GM12874 (cell line): ENCODE data around the gene AXIN2.

Source experiments
- TF ChIP-seq, protein P1 (sequence below): IDR thresholded peaks from 2 replicates; pipeline ENCODE4 v1.5.1; 2011; ENCODE audit warnings: low read depth, mild to moderate bottlenecking, control low read depth, low read length, moderate library complexity; ENCODE audit not compliant: insufficient read depth

Gene AXIN2

DNA sequence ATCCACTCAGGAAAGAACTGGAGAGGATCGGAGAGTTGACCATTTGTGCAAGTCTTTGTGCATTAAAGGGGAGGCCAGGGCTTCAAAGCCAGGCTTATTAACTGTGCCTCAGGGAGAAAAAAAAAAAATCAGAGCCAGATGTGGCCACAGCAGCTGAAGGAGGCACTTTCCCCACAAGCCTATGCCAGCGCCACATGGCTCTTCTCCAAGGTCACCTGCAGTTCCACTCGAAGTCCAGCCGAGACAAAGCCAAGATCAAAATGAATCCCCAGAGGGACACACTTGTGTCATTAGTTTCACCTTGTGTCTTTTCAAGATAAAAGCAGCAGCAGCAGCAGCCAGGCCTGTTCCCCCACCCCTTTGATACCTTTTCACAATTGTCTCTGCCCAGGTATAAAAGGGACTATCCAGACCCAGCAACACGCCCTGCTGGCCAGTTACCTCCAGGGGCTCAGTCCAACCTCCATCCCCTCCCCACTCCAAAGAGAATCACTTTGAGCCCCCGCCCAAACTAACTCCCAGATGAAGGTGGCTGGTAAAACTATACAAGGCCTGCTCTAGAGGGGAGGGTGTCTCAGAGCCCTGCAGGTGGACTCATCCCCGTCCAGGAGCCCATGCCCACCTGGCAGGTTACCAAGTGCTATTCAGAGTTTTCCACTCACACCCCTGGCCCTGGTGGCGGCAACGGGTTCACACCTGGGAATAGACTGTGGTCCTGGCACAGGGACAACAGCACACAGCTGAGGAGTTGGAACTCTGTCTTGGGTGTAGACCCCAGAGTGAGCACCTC lies 29.2 kb downstream of the AXIN2 start:
- TF ChIP-seq, protein P1, sequence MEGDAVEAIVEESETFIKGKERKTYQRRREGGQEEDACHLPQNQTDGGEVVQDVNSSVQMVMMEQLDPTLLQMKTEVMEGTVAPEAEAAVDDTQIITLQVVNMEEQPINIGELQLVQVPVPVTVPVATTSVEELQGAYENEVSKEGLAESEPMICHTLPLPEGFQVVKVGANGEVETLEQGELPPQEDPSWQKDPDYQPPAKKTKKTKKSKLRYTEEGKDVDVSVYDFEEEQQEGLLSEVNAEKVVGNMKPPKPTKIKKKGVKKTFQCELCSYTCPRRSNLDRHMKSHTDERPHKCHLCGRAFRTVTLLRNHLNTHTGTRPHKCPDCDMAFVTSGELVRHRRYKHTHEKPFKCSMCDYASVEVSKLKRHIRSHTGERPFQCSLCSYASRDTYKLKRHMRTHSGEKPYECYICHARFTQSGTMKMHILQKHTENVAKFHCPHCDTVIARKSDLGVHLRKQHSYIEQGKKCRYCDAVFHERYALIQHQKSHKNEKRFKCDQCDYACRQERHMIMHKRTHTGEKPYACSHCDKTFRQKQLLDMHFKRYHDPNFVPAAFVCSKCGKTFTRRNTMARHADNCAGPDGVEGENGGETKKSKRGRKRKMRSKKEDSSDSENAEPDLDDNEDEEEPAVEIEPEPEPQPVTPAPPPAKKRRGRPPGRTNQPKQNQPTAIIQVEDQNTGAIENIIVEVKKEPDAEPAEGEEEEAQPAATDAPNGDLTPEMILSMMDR = no peak

DNA sequence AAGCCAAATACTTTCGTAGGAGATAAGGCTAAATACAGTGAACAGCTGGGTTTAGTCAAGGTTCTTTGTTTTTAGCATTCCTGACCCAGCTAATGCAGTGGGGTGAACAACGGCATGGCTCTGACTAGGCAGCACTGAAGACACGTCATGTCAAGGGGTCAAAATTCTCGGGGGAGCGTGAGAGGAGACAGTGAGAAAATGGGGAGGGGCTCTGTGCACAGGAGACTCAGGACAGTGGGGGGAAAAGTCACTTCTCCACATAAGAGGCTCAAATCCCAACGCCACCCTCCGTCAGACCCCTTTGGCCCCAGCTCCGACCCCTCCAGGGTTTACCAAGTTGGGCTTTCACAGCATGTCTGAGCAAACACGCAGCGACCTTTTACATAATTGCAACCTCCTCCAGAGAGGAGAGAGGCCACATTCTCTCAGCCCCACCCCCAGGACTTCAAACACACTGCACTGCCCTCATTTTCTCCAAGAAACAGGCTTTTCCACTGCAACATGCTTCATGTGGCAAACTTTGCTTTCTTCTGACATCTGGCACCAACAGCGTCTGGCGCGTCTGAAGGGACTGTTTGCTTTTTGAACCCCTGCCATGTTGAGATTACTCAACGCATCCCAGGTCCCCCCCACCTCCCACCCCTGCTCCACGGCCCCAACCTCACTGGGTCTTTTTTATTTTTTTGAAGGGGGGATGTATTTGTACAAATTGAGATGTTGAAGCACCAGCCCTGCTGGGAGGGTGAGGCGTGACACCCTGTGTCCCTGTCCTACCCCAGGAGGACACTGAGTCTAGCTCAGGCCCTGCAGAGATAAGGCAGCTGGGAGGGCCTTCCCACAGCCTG lies 30.0 kb downstream of the AXIN2 start:
- TF ChIP-seq, protein P1 = no peak

DNA sequence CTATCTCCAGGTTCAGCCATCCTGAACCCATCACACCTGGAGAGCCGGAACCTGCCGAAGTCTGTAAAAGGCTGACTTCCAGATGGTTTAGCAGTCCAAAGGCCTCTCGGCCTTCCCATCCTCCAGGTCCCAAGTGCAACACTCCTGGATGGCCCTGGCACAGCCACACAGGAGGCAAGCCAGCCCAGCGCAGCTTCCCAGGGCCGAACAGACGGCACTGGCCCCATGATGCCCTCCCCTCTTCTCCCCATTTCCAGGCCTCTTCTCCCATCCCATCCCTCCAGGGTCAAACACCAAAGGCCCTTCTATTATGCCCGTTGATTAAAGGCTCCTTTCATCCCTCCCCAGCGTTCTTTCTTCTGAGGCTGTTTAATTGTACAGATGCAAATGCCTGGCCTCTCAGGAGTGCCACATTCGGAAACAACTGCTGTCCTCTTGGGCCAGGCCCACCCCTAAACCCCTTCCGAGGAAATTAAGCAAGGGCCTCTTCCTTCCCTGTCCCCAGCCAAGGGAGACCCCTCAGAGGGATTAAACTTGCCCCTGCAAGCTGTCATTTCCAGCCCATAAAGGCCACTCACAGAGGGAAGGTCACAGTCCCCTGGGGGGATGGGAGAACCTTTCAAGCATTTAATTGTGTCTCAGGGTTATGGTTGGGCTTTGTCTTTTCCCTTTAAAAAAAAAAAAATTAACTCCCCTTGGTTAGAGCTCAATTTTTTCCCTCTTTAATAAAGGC lies 30.8 kb downstream of the AXIN2 start:
- TF ChIP-seq, protein P1 = no peak

DNA sequence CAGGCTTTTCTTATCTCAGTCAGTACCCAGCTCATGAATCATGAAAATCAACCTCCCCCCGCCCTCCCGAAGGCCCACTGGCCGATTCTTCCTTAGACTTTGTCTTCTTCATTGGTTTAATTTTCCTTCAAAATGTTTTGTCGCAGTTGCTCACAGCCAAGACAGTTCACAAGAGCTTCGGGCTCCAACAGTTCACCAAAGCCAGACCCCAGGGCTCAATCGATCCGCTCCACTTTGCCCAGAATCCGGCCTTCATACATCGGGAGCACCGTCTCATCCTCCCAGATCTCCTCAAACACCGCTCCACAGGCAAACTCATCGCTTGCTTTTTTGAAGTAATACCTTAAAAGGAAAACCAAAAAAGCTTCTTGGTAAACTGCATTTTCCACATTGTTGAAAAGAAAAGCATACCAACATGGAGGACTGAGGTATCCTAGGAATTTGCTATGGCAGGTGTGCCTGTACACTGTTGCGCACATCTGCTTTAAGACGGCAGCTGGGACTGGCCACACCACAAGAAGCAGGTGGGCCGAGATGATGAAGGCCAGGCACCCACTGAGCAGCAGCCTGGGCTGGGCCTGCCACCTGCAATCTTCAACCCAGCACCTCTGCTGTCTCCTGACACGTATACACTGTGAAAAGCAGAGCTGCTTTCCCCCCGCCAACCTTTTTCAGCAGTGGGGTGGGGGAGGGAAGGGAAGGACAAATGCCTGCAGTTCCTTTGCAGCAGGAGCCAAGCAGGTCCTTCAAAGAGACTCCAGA lies 31.5 kb downstream of the AXIN2 start:
- TF ChIP-seq, protein P1 = no peak

DNA sequence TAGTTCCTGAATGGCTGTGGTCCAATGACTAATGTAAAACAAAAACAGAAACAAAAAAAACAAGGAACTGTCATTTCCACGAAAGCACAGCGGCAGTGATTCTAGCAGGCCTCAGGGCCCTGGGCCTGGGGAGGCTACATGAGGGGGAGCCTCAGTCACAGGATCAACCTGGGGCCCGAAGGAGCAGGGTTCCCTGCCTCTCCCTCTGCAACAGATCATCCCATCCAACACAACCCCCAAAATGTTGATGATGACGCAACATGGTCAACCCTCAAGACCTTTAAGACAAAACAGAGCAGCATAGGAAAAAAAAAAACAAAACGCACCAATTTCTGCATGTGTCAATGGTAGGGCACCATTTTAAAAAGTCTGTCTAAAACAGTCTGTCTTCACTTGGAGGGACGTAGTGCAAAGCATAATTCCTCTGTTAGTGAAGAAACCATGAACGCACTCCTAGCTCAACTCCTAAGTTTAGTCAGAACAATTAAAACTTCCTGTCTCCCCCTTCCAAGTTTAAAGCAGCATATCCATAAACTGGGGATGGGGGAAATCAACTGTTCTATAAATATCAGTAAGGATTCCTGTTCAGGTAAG lies 32.3 kb downstream of the AXIN2 start:
- TF ChIP-seq, protein P1 = no peak

DNA sequence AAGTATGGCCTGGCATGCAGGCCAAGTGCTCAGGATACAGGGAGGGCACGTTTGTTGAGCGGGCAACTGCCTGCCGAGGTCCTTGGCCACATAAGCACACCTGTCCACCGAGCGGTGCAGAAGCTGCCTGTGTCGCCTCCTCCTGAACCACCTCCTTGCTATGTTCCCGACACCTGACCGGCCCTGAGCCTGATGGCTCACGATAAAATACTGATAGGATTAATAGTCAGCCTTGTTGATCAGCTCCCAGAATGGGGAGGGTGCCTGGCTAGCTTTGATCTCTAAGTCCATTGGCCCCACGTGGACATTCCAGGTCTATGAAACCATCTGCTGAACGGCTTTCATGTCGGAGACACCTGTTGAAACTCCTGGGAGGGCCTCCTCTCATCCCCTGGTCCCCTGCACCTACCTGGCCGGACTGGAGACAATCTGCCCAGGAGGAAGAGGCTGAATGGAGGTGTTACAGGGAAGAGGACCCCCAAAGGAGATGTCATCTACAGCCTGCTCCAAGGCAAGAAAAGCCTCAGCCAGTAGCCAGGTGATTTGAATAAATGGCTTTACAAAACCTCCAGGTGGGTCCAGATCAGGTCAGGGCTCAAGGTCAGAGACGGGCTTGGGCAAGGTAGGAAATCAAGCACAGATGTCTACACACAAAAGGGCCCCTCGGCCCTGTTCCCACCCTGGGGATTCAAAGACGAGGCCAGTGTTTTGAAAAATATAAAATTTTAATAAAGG lies 33.4 kb downstream of the AXIN2 start:
- TF ChIP-seq, protein P1 = no peak
